Muscle of leg (tissue), 11 donors: Measurements from ENCODE around the gene BPIFA3. TPM values are rescaled to one million over a fixed set of nuclear protein-coding genes. Genes with fewer than 3 reads are reported as not detected.
"Not testable (repeated sequence)": the region's sequence is repeated elsewhere in the genome, so short reads cannot be mapped to it uniquely, and the experiment has no call there.

Experiments used
- DNase-seq: peaks from one replicate; pipeline ENCODE4 v3.0.0; 2013
- H3K27ac ChIP-seq: one replicate; pipeline ENCODE4 v1.5.1; 2013; ENCODE audit warnings: mild to moderate bottlenecking, low read length, control low read depth
- H3K27me3 ChIP-seq: one replicate; pipeline ENCODE4 v1.6.1; 2013; ENCODE audit warnings: low read length; ENCODE audit not compliant: control insufficient read depth, insufficient read depth
- H3K36me3 ChIP-seq: one replicate; pipeline ENCODE4 v1.6.1; 2013; ENCODE audit warnings: low read length; ENCODE audit not compliant: control insufficient read depth, insufficient read depth
- H3K4me1 ChIP-seq: one replicate; pipeline ENCODE4 v1.6.1; 2013; ENCODE audit warnings: low read length; ENCODE audit not compliant: control insufficient read depth, insufficient read depth
- H3K4me3 ChIP-seq: one replicate; pipeline ENCODE4 v1.5.1; 2013; ENCODE audit warnings: low read length, control low read depth
- H3K9me3 ChIP-seq: replicated peaks from 2 replicates; pipeline ENCODE4 v1.6.1; 2013; ENCODE audit warnings: low read depth, low read length; ENCODE audit not compliant: control insufficient read depth
- WGBS: methylation state at CpG from one replicate; pipeline ENCODE4 v1.1.5; 2013; ENCODE audit warnings: missing lambda C conversion rate; ENCODE audit not compliant: insufficient coverage; 5-methylcytosine and 5-hydroxymethylcytosine counted together
- polyA plus RNA-seq, 8 donors: library from polyadenylated mRNA; unstranded; fragments of 120-200 nt; gene quantifications; one replicate each; pipeline versions ENCODE4 v1.2.1 to v1.2.3, GENCODE V29; 2013; ENCODE audit warnings: inconsistent platforms in 1 of 8, low replicate concordance in 1 of 8; ENCODE audit not compliant: insufficient read length in 8 of 8, insufficient read depth in 1 of 8
- total RNA-seq: library from RNA; stranded (reverse); fragments of 120-200 nt; gene quantifications from one replicate; pipeline ENCODE4 v1.2.4, GENCODE V29; 2013

Gene BPIFA3
- total and polyA plus RNA-seq, 9 donors, result not detected

DNA sequence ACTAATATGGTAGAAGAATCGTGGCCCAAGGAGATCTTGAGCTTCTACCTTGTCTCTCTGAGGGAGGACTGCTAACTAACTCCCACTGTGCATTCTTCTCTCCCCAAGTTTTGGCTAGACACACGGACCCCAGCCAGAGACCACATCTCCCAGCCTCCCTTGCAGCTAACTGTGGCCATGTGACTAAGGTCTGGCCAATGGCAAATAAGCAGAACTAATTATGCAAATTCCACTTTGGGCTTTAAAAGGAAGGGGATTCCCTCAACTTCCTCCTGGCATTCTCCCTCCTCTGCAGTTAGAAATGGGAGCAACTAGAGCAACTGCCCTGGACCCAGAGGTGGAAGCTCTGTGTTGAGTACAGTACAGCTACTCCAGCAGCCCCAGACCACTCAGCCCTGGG, 33.8 kb upstream of the BPIFA3 start:
- Histone ChIP-seq H3K4me3 (no peak overlapping the region), H3K9me3 (peaks cover 2% of the 10 kb centered on the region), H3K27ac (no peak overlapping the region), H3K4me1 (no peaks in the 10 kb centered on the region), H3K27me3 (no peaks in the 10 kb centered on the region), H3K36me3 (no peaks in the 10 kb centered on the region)
- WGBS, result no CpG with 5 or more reads among the region's 2 CpGs
- DNase-seq, result no peak

DNA sequence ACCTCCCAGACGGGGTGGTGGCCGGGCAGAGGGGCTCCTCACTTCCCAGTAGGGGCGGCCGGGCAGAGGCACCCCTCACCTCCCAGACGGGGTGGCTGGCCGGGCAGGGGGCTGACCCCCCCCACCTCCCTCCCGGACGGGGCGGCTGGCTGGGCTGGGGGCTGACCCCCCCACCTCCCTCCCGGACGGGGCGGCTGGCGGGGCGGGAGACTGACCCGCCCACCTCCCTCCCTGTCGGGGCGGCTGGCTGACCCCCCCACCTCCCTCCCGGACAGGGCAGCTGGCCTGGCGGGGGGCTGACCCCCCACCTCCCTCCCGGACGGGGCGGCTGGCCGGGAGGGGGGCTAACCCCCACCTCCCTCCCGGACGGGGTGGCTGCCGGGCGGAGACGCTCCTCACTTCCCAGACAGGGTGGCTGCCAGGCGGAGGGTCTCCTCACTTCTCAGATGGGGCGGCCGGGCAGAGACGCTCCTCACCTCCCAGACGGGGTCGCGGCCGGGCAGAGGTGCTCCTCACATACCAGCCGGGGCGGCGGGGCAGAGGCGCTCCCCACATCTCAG, 32.0 kb upstream of the BPIFA3 start:
- not testable (repeated sequence) for H3K9me3 ChIP-seq, H3K4me1 ChIP-seq, H3K4me3 ChIP-seq, H3K27ac ChIP-seq, H3K36me3 ChIP-seq, H3K27me3 ChIP-seq, DNase-seq
- 100% methylated on average over 2 of the region's 40 CpGs for WGBS

DNA sequence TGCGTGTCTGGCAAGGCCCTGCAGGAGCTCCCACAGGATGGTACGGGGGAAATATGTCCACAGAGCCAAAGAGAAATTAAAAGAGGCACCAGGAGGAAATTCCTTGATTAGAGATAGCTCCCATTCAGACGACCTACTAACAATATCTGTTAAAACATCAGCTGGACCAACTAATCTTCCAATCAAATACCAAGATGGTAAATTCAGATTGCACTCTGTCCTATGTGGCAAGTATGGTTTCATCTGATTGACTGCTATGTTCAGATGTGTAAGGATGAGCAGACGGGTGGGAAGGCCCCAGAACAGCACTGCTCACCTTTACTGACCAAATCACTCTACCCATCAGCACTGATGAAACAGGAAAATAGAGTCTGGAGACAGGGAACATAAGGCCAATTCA, 29.7 kb upstream of the BPIFA3 start:
- H3K9me3 ChIP-seq, result peaks cover 2% of the 10 kb centered on the region
- no peaks in the 10 kb centered on the region for H3K36me3 ChIP-seq
- no peak for DNase-seq
- no peak overlapping the region for H3K4me3 ChIP-seq
- no peaks in the 10 kb centered on the region for H3K27me3 ChIP-seq
- 80% methylated on average over 1 of the region's 4 CpGs for WGBS
- no peaks in the 10 kb centered on the region for H3K4me1 ChIP-seq
- no peak overlapping the region for H3K27ac ChIP-seq

DNA sequence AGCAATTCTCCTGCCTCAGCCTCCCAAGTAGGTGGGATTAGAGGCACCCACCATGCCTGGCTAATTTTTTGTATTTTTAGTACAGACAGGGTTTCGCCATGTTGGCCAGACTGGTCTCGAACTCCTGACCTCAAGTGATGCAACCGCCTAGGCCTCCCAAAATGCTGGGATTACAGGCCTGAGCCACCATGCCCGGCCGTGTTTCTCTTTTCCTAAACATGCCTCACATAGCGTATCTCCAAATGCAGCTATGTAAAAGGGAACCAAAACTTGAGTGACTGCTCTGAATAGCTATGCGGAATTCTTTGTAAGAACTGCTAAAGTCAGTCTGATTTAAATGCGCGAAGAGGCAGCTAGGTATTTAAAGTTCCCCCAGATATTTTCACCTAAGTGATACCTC, 28.7 kb upstream of the BPIFA3 start:
- DNase-seq, result no peak
- WGBS, result 72% methylated on average over 5 of the region's 9 CpGs
- no peaks in the 10 kb centered on the region for H3K36me3 ChIP-seq
- no peaks in the 10 kb centered on the region for H3K9me3 ChIP-seq
- H3K4me3 ChIP-seq, result no peak overlapping the region
- no peaks in the 10 kb centered on the region for H3K4me1 ChIP-seq
- H3K27ac ChIP-seq, result no peak overlapping the region
- H3K27me3 ChIP-seq, result no peaks in the 10 kb centered on the region

DNA sequence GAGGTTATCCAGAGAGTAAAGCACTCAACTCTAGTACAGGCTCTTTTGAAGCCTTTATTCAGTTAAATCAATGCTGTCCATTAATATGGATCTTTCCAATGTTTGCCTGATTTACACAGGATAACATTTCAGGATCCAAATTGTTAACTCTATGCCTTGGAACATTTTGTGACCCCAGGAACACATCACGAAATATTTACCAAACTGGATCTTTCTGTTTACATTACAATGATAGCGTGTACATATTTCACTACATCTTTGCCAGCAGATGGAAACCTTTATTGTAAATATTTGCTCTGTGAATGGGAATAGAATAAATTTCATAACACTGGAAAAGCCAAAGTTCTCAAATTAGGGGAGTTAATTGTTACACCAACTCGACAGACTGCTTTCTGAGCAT, 25.7 kb upstream of the BPIFA3 start:
- Histone ChIP-seq H3K36me3 (no peaks in the 10 kb centered on the region), H3K27ac (no peak overlapping the region), H3K4me3 (no peak overlapping the region), H3K9me3 (no peaks in the 10 kb centered on the region), H3K27me3 (no peaks in the 10 kb centered on the region), H3K4me1 (no peaks in the 10 kb centered on the region)
- no peak for DNase-seq
- 43% methylated on average over 1 of the region's 3 CpGs for WGBS

DNA sequence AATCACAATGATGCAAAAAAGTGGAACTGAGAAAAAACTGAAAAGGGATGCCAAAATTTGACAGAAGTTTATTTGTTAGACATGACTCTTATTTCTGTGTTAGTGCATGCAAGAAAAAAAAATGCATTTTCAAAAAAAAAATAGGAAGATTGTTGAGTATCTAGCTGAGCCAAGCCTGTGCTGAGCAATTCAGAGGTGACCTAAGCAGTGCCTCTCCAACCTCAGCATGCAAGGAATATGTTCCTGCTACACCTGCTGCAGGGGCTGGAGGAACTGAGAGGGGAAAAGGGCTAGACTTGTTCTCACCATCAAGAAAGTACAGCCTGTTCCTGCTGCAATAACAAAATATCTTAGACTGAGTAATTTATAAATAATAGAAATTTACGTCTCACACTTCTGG, 25.2 kb upstream of the BPIFA3 start:
- Histone ChIP-seq H3K9me3 (no peaks in the 10 kb centered on the region), H3K27ac (no peak overlapping the region), H3K4me3 (no peak overlapping the region), H3K36me3 (no peaks in the 10 kb centered on the region), H3K4me1 (no peaks in the 10 kb centered on the region), H3K27me3 (no peaks in the 10 kb centered on the region)
- WGBS, result no CpG with 5 or more reads among the region's 1 CpG
- no peak for DNase-seq

DNA sequence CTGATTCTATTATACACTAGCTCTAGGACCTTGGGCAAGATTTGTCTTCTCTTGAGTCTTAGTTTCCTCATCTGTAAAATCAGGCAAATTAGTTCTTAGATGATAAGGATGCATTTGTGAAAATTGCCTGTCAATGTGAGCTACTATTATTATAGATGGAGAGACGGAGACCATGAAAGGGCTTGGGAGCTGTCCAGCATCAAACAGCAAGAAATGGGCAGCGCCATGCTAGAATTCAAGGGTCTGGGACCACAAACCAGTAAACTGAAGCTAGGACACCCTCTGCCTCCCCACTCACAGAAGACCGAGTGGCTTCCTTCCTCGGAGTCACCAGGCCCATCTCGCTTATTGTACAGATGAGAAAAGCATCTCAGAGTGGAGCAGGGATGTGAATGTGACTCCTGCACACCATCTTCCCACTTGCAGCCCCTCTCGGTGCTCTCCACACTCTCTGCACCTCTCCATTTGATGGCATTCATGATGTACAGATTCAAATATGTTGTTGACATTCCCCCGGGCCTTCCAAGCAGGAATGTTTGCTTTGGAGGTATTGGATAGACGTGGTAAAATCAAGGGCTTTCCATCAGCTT, 24.1 kb upstream of the BPIFA3 start:
- Histone ChIP-seq H3K36me3 (no peaks in the 10 kb centered on the region), H3K27me3 (no peaks in the 10 kb centered on the region), H3K4me3 (no peak overlapping the region), H3K27ac (no peak overlapping the region), H3K4me1 (no peaks in the 10 kb centered on the region), H3K9me3 (no peaks in the 10 kb centered on the region)
- 53% methylated on average over 2 of the region's 8 CpGs for WGBS
- DNase-seq, result no peak

DNA sequence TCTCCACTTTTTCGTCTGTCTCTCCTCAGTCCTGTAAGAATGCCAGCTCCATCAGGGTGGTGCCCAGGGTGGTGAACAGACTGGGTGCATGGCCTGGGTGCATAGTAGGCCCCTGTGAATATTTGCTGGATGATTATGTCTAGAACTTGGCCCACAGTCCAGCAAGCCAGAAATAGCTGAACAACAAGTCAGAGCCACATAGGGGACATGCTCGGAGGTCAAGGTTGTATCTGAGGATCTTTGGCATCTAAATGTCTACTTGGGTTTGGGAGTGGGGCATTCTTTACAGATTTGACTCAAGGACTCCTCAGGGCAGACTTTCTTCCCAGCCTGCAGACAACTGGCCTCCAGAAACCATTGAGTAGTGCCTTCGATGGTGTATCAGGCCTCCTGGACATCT, 18.1 kb upstream of the BPIFA3 start:
- no peak for DNase-seq
- no peaks in the 10 kb centered on the region for H3K4me1 ChIP-seq
- H3K9me3 ChIP-seq, result no peaks in the 10 kb centered on the region
- H3K27me3 ChIP-seq, result peaks cover 2% of the 10 kb centered on the region
- H3K27ac ChIP-seq, result no peak overlapping the region
- no peak overlapping the region for H3K4me3 ChIP-seq
- H3K36me3 ChIP-seq, result no peaks in the 10 kb centered on the region
- WGBS, result 82% methylated on average over 2 of the region's 3 CpGs

DNA sequence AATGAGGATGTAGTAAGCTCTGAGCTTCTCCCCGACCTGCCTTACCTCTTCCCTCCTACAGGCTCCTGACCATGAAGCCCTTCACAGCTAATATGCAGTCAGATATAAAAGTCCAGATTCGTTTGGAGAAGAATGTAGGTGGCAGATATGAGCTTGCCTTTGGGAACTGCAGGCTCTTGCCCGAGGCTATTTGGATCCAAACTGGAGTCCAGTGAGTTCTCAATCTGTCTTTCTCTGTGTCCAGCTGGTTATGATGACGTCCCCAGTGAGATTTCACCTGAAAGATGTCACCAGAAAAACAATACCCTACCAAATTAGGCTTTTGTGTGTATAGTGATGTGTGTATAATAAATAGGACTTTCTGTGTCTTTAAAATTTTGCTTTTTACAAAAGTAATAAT, 14.7 kb upstream of the BPIFA3 start:
- Histone ChIP-seq H3K36me3 (no peaks in the 10 kb centered on the region), H3K27me3 (peaks cover 2% of the 10 kb centered on the region), H3K27ac (no peak overlapping the region), H3K4me3 (no peak overlapping the region), H3K9me3 (no peaks in the 10 kb centered on the region), H3K4me1 (no peaks in the 10 kb centered on the region)
- DNase-seq, result no peak
- WGBS, result no CpG with 5 or more reads among the region's 4 CpGs

DNA sequence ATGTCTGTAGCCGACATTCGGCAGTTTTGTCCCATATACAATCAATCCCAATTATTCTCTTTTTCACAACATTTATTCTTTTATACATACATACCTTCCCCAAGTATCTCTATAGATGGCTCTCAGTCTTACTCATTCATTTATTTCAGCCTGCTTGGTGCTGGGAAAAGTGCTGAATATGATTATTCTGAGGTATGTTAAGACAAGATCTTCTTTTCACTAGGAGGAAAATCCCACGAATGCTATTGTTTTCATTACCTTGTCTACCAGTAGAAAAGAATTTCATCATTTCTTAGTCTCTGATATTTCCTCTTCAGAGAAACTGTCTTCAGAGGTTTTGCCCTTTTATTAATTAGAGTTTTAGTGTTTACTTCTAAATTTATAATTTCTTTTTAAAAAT, 13.7 kb upstream of the BPIFA3 start:
- 95% methylated on average over 2 of the region's 3 CpGs for WGBS
- H3K9me3 ChIP-seq, result no peaks in the 10 kb centered on the region
- H3K27me3 ChIP-seq, result peaks cover 2% of the 10 kb centered on the region
- H3K27ac ChIP-seq, result no peak overlapping the region
- H3K36me3 ChIP-seq, result no peaks in the 10 kb centered on the region
- no peak for DNase-seq
- H3K4me1 ChIP-seq, result no peaks in the 10 kb centered on the region
- no peak overlapping the region for H3K4me3 ChIP-seq

DNA sequence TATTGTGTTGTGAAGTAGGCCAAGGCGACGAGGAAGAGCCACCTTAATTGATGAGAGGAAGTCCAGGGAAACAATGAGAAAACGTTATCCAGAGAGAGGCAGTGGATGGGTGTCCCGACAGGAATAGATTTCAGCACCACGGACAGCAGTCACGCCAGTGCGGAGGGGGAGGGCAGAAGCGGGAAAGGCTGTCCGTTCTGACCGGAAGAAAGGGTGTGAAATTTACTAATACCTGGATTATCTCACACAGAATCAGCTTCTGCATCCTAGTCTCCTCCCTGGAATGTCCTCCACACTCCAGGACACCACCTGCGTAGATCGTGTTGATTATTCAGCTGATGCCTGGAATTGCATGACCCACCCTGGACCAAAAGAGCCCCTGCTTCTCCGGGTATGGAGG, 7.4 kb upstream of the BPIFA3 start:
- DNase-seq, result peak; percentile 84
- H3K27me3 ChIP-seq, result no peaks in the 10 kb centered on the region
- 0% methylated on average over 4 of the region's 13 CpGs for whole genome bisulfite sequencing
- no peak overlapping the region for H3K27ac ChIP-seq
- H3K36me3 ChIP-seq, result no peaks in the 10 kb centered on the region
- no peaks in the 10 kb centered on the region for H3K9me3 ChIP-seq
- H3K4me3 ChIP-seq, result no peak overlapping the region
- H3K4me1 ChIP-seq, result no peaks in the 10 kb centered on the region
